ENCODE data around the gene IL16.
"Not testable (repeated sequence)": the region's sequence is repeated elsewhere in the genome, so short reads cannot be mapped to it uniquely, and the experiment has no call there.

The IL16 gene

GRCh38 chr15:81194723-81195122 is 2.0 kb upstream of the IL16 start:
- H3K4me3 ChIP-seq (ENCODE audit: low read depth, low read length), result no peak overlapping the region
- no peak for DNase-seq (ENCODE audit: low read depth, low spot score)
- TF ChIP-seq, protein P1, sequence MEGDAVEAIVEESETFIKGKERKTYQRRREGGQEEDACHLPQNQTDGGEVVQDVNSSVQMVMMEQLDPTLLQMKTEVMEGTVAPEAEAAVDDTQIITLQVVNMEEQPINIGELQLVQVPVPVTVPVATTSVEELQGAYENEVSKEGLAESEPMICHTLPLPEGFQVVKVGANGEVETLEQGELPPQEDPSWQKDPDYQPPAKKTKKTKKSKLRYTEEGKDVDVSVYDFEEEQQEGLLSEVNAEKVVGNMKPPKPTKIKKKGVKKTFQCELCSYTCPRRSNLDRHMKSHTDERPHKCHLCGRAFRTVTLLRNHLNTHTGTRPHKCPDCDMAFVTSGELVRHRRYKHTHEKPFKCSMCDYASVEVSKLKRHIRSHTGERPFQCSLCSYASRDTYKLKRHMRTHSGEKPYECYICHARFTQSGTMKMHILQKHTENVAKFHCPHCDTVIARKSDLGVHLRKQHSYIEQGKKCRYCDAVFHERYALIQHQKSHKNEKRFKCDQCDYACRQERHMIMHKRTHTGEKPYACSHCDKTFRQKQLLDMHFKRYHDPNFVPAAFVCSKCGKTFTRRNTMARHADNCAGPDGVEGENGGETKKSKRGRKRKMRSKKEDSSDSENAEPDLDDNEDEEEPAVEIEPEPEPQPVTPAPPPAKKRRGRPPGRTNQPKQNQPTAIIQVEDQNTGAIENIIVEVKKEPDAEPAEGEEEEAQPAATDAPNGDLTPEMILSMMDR (IDR thresholded peaks at IDR 0.05; ENCODE audit: insufficient read depth, low read length, missing control alignments), result no peak
- CTCF ChIA-PET, result interaction anchor here (0.9 to 2.3 kb wide), 2 partner anchors 30 to 72 kb away, joined by 4 to 10 read pairs; no protein-coding TSS in a partner anchor
- POLR2A ChIA-PET, result no interaction called here

DNA sequence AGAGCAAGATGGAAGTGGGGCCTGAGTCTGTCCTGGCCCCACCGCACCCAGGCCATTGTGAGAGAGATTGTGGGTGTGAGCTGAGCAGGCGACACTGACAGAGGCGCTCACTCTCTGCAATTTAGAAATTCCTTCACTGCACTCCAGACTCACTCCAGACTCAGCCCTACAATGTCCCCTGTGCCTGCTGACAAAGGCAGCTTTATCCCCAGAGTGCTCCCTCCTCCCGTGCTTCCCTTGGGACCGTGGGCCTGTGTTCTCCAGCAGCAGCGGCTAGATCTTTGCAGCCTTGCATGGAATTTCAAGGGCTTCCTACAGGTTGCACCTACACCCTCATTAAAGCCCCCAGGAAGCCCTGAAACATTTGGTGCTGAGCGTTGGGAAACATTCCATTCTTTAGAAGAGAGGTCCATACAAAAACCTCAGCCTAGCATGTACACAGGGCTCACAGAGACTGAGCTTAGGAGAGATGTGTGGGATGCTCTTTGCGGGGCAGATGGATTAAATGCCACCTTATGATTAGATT is 1.3 kb upstream of the IL16 start:
- no peak overlapping the region for H3K4me3 ChIP-seq (ENCODE audit: low read depth, low read length)
- POLR2A ChIA-PET, result no interaction called here
- CTCF ChIA-PET, result interaction anchor here (0.9 to 2.3 kb wide), 2 partner anchors 31 to 71 kb away, joined by 4 to 10 read pairs; no protein-coding TSS in a partner anchor
- no peak for DNase-seq (ENCODE audit: low read depth, low spot score)
- TF ChIP-seq, protein P1 (IDR thresholded peaks at IDR 0.05; ENCODE audit: insufficient read depth, low read length, missing control alignments), result no peak

- H3K4me3 ChIP-seq (ENCODE audit: low read depth, low read length), result no peak overlapping the region
- CTCF ChIA-PET, result interaction anchor here (1.2 to 1.9 kb wide), 2 partner anchors 8 to 69 kb away, joined by 3 to 6 read pairs; no protein-coding TSS in a partner anchor
- no peak for DNase-seq (ENCODE audit: low read depth, low spot score)
- POLR2A ChIA-PET, result no interaction called here
- TF ChIP-seq, protein P1 (IDR thresholded peaks at IDR 0.05; ENCODE audit: insufficient read depth, low read length, missing control alignments), result no peak
Observed at GRCh38 chr15:81197255-81197630, 564 bp downstream of the IL16 start.

- no peak overlapping the region for H3K4me3 ChIP-seq (ENCODE audit: low read depth, low read length)
- ChIA-PET CTCF (interaction anchor here (0.8 to 1.9 kb wide), 3 partner anchors 9 to 68 kb away, joined by 3 to 6 read pairs (median 3); no protein-coding TSS in a partner anchor), POLR2A (no interaction called here)
- TF ChIP-seq, protein P1 (IDR thresholded peaks at IDR 0.05; ENCODE audit: insufficient read depth, low read length, missing control alignments), result no peak
- no peak for DNase-seq (ENCODE audit: low read depth, low spot score)
Observed at GRCh38 chr15:81197688-81198281, 1.1 kb downstream of the IL16 start.

- H3K4me3 ChIP-seq (ENCODE audit: low read depth, low read length), result no peak overlapping the region
- ChIA-PET POLR2A (interaction anchor here (0.6 kb wide), 1 partner anchor 866 kb away, joined by 3 read pairs; no protein-coding TSS in a partner anchor), CTCF (interaction anchor here (1.1 to 1.9 kb wide), 3 partner anchors 44 to 67 kb away, joined by 3 to 6 read pairs (median 6); no protein-coding TSS in a partner anchor)
- no peak for DNase-seq (ENCODE audit: low read depth, low spot score)
- TF ChIP-seq, protein P1 (IDR thresholded peaks at IDR 0.05; ENCODE audit: insufficient read depth, low read length, missing control alignments), result no peak
Observed at GRCh38 chr15:81199031-81199779, 2.5 kb downstream of the IL16 start.

DNA sequence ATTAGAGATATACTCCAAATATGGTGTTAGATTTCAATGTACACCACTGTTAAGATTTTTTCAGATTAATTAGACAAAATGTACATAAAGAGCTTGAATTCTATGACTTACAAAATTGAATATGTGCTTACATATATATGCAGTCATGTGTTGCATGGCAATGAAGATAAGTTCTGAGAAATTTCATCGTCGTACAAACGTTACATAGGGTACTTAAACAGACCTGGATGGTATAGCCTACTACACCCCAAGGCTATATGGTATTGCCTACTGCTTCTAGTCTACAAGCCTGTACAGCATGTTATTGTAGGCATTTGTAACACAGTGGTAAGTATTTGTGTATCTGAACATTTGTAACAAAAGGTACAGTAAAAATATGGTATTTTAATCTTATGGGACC is 9.3 kb downstream of the IL16 start:
- DNase-seq (ENCODE audit: low read depth, low spot score), result no peak
- POLR2A ChIA-PET, result no interaction called here
- CTCF ChIA-PET, result interaction anchor here (1.0 kb wide), 1 partner anchor 50 kb away, joined by 3 read pairs; no protein-coding TSS in a partner anchor
- TF ChIP-seq, protein P1 (IDR thresholded peaks at IDR 0.05; ENCODE audit: insufficient read depth, low read length, missing control alignments), result no peak
- H3K4me3 ChIP-seq (ENCODE audit: low read depth, low read length), result no peak overlapping the region

GRCh38 chr15:81207987-81208386 is 11.3 kb downstream of the IL16 start:
- CTCF ChIA-PET, result interaction anchor here (0.7 kb wide), 1 partner anchor 58 kb away, joined by 3 read pairs; no protein-coding TSS in a partner anchor
- H3K4me3 ChIP-seq (ENCODE audit: low read depth, low read length); DNase-seq (ENCODE audit: low read depth, low spot score); POLR2A ChIA-PET: not testable (repeated sequence)

Measured in AG04449 (cell line).